ENCODE measurements around the gene PTGIR.
A peak's percentile ranks its signal among the peaks of the same experiment; 100 is the strongest.

Gene PTGIR

DNA sequence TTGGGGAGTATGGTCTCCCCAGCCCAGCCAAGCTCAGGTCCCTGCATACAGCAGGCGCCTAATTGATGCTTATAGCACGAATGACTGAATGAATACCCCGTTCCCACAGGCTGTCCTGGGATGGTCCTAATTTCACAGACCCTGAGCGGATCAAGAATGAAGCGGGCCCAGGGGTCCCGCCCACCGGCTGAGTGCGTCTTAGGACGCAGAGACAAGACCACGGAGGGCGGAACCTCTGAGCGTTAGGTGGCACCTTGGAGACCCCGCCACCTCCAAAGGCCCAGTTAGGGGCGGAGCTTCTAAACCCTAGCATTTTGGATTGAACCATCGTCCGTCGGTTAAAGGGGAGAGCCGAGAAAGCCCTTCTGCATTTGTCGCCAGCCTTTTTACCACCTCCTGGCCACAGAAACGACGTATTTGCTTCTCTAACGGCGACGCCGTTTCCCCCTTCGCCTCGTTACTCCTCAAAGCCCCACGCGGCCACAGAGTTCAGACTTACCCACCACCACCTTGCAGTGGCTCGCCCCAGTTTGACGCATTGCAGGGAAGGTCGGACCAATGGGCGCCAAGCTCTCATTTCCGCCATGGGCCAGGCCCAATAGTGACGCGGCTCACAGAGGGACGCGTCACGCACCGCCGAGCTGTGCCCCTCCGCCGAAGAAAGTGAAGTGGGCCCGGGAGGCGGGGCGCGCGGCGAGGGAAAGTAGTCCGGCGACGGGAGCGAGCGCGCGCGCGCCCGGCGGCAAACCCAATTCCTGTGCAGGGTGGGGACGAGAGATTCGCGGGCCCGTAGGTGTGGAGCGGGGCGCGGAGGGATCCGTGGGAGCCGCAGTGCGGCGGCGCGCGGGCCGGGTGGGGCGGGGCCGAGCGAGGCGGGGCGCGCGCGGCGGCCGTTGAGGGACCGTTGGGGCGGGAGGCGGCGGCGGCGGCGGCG is 24.2 kb downstream of the PTGIR start:
- DNase-seq (ENCODE audit: low spot score) = peak; percentile 98

DNA sequence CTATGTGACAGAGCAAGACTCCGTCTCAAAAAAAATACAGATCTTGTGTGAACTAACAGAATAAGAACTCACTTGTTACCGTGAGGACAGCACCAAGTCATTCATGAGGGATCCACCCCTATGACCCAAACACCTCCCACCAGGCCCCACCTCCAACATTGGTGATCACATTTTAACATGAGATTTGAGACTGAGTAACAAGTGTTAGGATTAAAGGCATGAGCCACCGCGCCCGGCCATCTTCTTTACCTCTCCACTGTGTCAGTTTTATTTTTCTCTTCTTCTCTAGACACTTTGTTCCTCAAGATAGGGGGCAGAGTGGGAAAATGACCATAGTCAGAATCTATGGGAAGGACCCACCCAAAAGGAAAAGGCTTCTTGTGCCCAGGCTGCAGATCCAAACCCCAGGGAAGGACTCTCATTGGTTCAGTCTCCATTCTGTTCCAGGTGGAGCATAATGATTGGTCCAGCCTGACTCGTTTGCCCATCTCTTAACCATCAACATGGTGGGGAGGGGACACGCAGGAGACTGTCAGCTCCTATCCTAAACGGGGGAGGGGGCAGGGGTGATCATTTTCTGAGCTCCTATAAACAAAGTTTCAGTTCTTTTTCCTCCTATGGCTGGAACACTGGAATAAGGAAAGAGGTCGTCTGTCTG is 25.0 kb downstream of the PTGIR start:
- no peak for DNase-seq (ENCODE audit: low spot score)

DNA sequence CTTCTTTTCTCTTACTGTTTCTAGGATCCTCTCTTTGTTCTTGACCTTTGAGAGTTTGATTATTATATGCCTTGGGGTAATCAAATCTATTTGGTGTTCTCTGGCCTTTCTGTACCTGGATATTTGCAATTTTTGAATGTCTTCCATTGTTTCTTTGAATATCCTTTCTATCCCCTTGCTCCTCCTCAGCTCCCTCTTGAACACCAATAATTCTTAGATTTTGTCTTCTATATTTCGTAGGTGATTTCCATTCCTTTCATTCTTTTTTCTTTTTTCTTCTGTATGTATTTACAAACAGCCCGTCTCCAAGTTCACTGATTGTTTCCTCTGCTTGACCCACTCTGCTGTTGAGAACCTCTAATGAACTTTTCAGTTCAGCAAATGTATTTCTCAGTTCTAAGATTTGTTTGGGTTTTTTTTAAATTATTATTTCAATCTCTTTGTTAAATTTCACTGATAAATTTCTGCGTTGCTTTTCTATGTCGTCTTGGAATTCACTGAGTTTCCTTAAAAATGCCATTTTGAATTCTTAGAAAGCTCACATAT is 26.4 kb downstream of the PTGIR start:
- DNase-seq (ENCODE audit: low spot score) = no peak

DNA sequence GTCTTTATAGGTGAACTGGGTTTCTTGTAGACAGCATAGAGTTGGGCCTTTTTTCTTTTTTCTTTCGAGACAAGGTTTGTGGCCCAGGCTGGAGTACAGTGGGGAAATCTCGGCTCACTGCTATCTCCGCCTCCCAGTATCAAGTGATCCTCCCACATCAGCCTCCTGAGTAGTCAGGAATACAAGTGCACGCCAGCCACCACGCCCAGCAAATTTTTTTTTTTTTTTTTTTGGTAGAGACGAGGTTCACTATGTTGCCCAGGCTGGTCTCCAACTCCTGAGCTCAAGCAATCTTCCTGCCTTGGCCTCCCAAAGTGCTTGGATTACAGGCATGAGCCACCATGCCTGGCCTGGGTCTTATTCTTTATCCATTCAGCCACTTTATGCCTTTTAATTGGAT is 28.9 kb downstream of the PTGIR start:
- DNase-seq (ENCODE audit: low spot score) = no peak

DNA sequence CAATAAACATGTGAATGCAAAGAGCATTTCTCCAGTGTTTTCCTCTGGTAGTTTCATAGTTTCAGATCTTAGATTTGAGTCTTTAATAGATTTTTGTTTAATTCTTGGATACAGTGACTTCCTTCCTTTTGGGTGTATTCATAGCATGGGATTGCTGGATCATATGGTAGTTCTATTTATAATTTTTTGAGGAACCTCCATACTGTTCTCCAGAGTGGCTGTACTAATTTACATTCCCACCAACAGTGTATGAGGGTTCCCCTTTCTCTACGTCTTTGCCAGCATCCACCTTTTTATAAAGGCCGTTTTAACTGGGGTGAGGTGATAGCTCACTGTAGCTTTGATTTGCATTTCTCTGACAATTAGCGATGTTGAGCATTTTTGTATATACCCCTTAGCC is 33.0 kb downstream of the PTGIR start:
- no peak for DNase-seq (ENCODE audit: low spot score)

DNA sequence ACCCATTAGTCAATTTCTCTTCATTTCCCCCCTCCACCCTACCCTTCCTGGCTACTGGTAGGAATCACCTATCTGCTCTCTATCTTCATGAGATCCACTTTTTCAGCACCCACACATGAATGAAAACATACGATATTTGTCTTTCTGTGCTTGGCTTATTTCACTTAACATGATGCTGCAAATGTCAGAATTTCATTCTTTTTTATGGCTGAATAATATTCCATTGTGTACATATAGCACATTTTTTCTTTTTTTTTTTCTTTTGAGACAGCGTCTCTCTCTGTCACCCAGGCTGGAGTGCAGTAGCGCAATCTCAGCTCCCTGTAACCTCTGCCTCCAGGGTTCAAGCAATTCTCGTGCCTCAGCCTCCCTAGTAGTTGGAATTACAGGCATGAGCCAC is 33.6 kb downstream of the PTGIR start:
- DNase-seq (ENCODE audit: low spot score) = no peak

DNA sequence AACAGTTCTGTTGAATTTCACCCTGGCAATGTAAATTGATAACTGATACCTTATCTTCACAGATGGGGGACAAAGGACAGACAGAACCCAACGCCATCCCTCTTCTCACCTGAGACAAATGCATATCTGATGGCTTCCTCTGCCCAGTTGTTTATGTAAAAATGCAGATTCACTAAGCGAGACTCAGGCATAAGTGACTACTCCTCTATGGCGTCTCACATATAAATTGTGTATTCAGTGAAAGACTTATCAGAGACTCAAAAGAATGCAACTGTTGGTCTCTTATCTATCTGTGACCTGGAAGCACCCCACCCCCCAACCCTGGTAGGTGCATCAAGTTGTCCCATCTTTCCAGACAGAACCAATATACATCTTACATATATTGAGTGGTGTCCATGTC is 37.0 kb downstream of the PTGIR start:
- DNase-seq (ENCODE audit: low spot score) = no peak

DNA sequence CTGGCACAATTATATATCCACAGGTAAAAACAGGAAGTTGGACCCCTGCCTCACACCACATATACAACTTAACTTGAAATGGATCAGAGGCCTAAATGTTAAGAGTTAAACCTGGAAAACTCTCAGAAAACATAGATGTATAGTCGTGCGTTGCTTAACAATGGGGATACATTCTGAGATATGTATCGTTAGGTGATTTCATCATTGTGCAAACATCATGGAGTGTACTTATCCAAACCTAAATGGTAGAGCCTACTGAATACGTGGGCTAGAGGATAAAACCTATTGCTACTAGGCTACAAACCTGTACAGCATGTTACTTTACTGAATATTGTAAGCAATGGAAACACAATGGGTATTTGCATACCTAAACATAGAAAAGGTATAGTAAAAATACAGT is 38.6 kb downstream of the PTGIR start:
- no peak for DNase-seq (ENCODE audit: low spot score)

DNA sequence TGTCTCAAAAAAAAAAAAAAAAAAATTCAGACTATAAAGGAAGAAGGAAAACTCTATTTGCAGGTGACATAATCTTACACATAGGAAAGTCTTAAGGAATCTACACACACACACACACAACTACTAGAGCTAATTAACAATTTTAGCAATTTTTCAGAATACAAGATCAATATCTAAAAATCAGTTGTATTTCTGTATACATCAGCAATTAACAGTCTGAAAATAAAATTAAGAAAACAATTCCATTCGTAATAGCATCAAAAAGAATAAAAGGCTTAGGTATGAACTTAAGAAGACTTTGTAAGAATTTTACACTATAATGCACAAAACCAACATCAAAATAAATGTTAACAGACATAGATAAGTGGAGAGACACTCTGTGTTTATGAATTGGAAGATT is 39.4 kb downstream of the PTGIR start:
- DNase-seq (ENCODE audit: low spot score) = no peak

DNA sequence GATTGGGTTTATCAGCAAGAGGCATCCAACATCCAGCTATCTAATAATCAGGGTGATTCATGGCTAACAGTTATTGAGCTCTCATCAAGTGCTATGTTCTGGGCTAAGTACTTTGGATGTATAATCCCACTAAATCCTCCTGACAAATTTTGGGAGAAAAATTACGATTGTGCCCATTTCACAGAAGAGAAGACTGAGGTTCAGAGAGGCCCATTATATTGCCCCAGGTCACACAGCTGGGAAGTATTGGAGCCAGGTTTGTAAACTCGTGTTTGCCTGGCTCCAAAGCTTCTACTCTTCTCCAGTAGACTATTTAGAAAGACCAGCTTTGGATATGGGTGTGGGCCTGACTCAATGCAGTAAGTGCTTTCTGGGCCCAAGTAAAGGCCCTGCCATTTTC is 44.6 kb downstream of the PTGIR start:
- no peak for DNase-seq (ENCODE audit: low spot score)

DNA sequence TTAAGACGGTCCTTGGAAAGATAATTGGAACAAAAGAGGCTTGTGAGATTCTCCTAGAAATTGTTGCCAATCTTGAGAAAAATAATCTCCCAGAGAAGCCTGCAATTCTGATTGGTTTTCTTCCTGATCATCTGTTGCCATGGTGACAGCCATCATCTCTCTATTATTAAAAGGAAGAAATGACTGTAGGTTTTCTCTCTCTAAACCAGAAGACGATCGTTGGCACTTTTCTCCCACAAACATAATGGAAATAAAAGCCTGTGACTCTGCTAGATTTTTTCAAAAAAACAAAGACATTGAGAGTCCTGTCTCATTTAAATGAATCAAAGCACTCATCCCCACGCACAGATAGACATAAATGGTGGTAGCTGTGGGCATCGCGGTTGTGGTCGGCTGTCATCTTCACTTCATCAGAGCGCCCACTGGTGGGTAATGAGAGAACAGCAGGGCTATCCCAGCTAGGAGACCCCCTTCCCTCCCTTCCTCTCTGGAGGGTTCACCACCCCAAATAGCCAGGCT is 45.5 kb downstream of the PTGIR start:
- DNase-seq (ENCODE audit: low spot score) = no peak

DNA sequence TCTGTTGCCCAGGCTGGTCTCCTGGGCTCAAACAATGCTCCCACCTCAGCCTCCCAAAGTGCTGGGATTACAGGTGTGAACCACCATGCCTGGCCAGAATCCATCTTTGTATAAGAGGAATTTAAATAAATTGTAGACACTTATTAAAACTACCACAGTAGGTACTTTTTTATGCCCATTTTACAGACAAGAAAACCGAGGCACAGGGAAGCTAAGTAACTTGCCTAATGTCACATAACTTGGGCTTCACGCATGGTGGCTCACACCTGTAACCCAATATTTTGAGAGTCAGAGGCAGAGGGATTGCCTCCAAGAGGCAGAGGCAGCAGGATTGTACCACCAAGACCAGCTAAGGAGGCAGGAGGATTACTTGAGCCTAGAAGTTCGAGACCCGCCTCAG is 46.4 kb downstream of the PTGIR start:
- no peak for DNase-seq (ENCODE audit: low spot score)

DNA sequence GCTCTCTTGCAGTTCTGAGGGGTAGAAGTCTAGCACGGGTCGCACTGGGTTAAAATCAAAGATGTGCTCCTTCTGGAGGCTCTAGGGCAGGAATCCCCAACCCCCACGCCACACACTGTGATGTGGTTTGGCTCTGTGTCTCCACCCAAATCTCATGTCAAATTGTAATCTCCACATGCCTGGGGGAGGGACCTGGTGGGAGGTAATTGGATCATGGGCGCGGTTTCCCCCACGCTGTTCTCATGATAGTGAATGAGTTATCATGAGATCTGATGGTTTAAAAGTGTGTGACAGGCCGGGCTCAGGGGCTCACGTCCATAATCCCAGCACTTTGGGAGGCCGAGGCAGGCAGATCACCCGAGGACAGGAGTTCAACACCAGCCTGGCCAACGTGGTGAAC is 50.4 kb downstream of the PTGIR start:
- peak; percentile 14 for DNase-seq (ENCODE audit: low spot score)

DNA sequence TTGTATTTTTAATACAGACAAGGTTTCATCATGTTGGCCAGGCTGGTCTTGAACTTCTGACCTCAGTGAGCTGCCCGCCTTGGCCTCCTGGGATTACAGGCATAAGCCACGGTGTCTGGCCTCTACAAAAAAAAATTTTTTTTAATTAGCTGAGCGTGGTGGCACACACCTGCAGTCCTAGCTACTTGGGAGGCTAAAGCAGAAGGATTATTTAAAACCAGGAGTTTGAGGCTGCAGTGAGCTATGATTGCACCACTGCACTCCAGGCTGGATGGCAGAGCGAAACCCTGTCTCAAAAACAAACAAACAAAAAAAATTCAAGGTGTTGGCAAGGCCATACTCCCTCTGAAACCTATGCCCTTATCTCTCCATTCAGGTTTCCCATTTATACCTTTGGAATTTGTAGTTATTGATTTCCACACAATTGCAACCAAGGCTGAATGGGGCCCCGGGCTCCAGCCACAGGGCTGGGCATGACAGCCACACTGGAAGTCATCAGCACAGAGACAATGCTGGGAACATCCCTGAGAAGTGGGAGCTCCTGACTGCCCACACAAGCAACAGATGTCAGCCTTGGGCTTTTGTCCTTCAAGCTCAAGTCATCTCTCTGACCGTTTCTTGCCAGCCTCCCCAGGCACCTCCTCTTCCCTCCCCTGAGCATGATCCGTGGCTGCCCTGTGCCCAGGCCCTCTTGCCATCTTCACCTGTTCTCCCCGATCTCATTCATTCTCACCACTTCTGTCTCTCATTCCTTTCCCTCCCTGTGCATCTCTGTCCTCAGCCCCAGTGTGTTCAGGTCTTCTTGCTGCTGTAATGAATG is 51.0 kb downstream of the PTGIR start:
- no peak for DNase-seq (ENCODE audit: low spot score)

DNA sequence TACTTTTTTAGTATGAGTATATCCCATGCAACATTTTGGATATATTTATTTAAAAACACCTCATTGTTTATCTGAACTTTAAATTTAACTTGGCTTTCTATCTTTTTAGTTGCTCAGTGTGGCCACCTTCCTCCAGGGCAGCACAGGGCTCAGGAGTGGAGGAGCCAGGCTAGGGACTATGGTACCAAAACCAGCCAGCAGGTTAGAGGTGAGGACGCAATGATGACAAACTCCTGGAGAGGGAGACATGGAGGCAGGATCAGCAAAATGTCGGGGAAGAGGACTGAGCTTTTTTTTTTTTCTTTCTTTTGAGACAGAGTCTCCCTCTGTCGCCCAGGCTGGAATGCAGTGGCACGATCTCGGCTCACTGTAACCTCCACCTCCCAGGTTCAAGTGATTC is 53.4 kb downstream of the PTGIR start:
- DNase-seq (ENCODE audit: low spot score) = no peak
